ENCODE measurements around the gene RAC2.

Gene RAC2

DNA sequence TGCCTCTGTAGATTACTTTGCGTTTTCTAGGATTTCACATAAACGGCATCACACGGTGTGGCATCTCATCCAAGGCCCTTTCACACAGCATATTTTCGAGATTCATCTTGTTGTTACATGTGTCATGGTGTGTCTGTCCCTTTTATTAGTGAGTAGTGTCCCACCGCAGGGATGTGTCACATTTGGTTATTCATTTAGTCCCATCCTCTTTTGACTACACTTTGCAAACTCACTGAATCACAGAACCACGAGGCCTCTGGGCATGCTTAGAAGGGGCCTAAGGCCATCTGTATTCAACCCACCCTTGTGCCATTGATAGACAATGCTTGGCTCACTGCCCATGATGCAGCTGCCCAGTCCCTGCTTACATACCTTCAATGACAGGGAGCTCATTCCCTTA is 4.2 kb upstream of the RAC2 start:
- TF ChIP-seq, protein P1, sequence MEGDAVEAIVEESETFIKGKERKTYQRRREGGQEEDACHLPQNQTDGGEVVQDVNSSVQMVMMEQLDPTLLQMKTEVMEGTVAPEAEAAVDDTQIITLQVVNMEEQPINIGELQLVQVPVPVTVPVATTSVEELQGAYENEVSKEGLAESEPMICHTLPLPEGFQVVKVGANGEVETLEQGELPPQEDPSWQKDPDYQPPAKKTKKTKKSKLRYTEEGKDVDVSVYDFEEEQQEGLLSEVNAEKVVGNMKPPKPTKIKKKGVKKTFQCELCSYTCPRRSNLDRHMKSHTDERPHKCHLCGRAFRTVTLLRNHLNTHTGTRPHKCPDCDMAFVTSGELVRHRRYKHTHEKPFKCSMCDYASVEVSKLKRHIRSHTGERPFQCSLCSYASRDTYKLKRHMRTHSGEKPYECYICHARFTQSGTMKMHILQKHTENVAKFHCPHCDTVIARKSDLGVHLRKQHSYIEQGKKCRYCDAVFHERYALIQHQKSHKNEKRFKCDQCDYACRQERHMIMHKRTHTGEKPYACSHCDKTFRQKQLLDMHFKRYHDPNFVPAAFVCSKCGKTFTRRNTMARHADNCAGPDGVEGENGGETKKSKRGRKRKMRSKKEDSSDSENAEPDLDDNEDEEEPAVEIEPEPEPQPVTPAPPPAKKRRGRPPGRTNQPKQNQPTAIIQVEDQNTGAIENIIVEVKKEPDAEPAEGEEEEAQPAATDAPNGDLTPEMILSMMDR (IDR thresholded peaks at IDR 0.05; ENCODE audit: borderline replicate concordance, insufficient read depth, low read depth, low read length) = no peak
- no peak overlapping the region for H3K4me3 ChIP-seq (ENCODE audit: low read depth, low read length)

DNA sequence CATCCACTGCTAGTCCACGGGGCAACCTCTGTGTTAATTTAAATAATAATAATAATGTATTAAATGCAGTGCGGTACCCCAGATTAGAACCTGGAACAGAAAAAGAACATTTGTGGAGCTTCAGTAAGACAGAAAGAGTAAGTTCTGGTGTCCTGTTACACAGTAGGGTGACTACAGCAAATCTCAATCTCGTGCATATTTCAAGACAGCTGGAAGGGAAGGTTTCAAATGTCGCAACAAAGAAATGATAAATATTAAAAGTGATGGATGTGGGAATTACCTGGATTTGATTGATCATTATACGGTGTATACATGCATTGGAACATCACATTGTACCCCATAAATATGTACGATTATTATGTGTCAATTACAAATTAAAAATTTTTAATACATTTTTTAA is 1.7 kb upstream of the RAC2 start:
- TF ChIP-seq, protein P1 (IDR thresholded peaks at IDR 0.05; ENCODE audit: borderline replicate concordance, insufficient read depth, low read depth, low read length) = no peak
- H3K4me3 ChIP-seq (ENCODE audit: low read depth, low read length) = no peak overlapping the region

DNA sequence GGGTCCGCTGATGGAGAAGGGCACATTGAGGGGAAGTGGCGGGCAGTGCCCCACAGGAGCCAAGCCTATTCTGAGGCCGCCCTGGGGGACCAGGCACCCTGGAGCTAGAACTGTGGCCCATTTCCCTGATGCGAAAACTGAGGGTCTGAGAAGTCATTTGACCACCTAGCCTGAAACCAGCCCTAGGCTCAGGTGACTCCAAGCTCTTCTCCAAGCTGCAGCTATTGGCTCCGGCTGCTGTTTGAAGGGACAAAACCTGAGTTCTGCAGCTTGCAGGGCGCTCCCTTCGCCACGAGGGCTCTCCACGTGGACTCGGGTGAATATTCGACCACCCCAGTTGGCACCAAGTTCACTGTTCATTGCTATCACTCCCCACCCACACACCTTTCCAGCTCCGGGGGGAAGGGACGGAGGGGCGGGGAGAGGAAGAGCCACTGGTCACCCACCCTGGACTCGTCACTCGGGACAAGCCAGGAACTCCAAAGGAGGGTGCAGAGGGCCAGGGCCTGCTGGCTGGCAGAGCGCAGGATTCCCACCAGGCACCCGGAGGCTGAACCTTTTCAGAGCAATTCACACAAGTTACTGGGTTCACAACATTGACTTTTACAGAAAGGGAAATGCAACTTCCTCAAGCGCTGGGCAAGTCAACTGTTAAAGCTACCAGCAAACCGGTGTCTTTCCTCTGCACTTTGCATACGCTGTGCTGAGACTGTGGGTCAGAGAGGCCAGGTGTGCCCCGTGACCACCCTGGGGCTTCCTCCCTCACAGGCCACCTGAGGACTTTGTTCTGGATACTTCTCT is 1.1 kb upstream of the RAC2 start:
- H3K4me3 ChIP-seq (ENCODE audit: low read depth, low read length) = peak overlapping the region; percentile 46
- TF ChIP-seq, protein P1 (IDR thresholded peaks at IDR 0.05; ENCODE audit: borderline replicate concordance, insufficient read depth, low read depth, low read length) = no peak

DNA sequence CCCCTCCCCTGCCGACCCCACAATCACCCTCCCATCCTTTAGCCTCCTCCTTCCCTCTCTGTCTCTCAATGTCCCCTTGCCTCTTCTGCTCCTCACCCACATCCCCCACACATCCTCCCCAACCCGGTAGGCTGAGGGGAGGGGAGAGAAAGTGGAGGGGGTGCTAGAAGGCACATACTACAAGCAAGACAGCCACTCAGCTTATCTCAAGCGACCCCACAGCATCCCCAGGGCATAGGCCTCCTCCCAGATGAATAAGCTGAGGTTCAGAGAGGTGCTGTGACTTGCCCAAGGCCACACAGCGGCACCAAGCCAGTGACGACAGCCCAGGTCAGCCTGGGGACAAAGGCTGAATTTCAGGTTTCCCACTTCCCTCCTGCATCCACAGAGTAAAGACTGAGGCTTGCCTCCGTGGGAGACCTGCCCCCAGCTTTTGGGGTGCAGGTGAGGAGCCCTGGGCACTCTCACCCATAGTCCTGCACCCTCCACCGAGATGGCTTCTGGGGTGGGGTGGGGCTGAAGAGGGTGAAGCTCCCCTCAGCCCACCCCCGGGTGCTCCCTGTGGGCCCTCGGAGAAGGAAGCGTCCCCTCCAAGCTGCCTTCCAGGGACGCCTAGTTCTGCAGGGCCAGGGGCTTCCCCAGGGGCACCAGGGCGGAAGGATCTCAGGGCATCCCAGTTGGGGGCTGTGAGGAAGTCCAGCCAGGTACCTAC is 511 bp downstream of the RAC2 start:
- TF ChIP-seq, protein P1 (IDR thresholded peaks at IDR 0.05; ENCODE audit: borderline replicate concordance, insufficient read depth, low read depth, low read length) = no peak
- peak overlapping the region; percentile 99 for H3K4me3 ChIP-seq (ENCODE audit: low read depth, low read length)

DNA sequence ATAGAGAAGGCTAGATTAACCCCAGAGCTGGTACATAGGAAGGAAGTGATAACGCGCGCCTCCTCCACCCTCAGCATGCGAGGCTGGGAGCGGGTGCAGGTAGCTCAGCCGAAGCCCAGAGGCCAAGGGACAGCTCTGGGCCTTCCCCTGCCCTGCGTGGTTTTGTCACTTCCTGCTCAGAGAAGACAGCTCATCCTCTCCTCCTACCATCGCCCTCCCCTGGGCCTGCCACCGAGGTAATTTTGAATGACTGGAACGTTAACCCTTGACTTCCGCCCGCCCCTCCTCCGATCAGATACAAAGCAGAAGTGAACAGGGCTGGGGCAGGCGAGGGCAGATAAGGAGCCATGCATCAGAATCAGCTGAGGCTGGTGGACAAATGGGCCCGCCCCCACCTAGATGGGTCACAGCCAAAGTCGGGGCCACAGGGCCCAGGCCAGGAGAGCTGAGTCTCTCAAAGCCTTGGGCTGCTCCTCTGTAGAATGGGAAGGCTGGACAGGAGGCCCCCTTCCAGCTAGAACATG is 1.6 kb downstream of the RAC2 start:
- TF ChIP-seq, protein P1 (IDR thresholded peaks at IDR 0.05; ENCODE audit: borderline replicate concordance, insufficient read depth, low read depth, low read length) = no peak
- H3K4me3 ChIP-seq (ENCODE audit: low read depth, low read length) = peak overlapping the region; percentile 99

DNA sequence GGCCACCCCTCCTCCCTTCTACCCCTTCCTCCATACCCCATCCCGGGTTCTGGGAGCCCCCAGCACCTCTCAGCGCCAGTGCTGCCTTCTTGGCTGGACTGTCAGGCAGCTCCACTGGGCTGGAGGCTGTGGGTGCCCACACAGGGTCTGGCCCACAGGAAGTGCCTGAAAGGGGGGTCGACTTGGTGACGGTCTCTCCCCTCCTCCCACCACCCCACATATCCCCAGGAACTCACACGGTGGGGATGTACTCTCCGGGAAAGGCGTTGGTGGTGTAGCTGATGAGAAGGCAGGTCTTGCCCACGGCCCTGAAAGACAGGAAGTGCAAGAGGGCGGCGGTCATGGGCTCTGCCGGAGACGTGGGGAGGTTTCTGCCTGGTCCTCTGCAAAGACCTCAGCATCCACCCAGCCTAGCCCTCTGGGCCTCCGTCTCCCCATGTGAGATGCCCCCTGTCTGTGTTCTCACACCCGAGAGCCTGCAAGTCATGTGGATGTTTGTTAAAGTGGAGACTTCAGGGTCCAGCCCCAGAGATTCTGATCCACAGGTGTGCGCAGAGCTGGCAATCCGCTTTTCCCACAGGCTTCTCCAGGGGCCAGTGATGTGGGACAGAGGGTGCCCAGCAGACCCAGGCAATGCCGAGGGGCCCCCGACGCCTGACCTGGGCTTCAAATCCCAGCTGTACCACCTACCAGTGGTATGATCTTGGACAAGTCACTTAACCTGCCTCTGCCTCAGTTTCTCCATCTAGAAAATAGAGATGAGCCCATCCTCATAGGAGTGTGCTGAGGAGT is 2.5 kb downstream of the RAC2 start:
- H3K4me3 ChIP-seq (ENCODE audit: low read depth, low read length) = peak overlapping the region; percentile 99
- TF ChIP-seq, protein P1 (IDR thresholded peaks at IDR 0.05; ENCODE audit: borderline replicate concordance, insufficient read depth, low read depth, low read length) = no peak

Data from GM12875 (cell line).